ENCODE measurements around the gene DSP. TPM values are rescaled to one million over a fixed set of nuclear protein-coding genes. Genes with fewer than 3 reads are reported as not detected.

The DSP gene
- total and polyA plus RNA-seq, 2 experiments from 2014 or later: 16.8 to 43.7 TPM

DNA sequence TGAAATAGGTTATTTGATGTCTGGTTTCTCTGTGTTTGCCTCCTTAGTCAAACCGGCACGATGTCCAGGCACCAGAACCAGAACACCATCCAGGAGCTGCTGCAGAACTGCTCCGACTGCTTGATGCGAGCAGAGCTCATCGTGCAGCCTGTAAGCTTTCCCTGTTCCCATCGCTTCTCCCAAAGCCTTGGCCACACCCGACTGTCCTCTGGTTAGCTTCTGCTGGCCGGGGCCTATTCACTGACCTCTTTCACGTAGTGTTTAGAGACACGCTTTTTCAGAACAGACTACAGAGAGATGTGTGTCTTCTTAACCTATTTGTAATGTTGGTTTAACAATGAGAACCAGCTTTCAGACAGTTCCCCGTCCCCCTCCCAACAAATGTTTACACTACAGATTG, 14.2 kb downstream of the DSP start:
- H3F3A ChIP-seq (replicated peaks; ENCODE audit: low read depth): no peaks in the 10 kb centered on the region
- H3K4me2 ChIP-seq: no peak overlapping the region
- H3K4me1 ChIP-seq (ENCODE audit: insufficient read depth): no peaks in the 10 kb centered on the region
- H3K27ac Mint-ChIP-seq: no peak overlapping the region
- no peaks in the 10 kb centered on the region; the same call in 1 of the 2 replicates for H4K20me1 ChIP-seq (replicated peaks; ENCODE audit: insufficient read depth)
- no peak for DNase-seq (ENCODE audit: low spot score)
- no peaks in the 10 kb centered on the region; the same call in 1 of the 2 replicates for H3K79me2 ChIP-seq (replicated peaks; ENCODE audit: insufficient read depth)
- H2AFZ ChIP-seq: no peak overlapping the region
- H3K9me2 ChIP-seq (ENCODE audit: insufficient read depth): no peaks in the 10 kb centered on the region
- no peak for TF ChIP-seq CREB1 (CRISPR knock-in tag; IDR thresholded peaks at IDR 0.05; ENCODE audit: low read depth)
- TF ChIP-seq EZH2 (IDR thresholded peaks at IDR 0.05; ENCODE audit: low read depth, unreplicated experiment): no peak
- TF ChIP-seq, protein P1, sequence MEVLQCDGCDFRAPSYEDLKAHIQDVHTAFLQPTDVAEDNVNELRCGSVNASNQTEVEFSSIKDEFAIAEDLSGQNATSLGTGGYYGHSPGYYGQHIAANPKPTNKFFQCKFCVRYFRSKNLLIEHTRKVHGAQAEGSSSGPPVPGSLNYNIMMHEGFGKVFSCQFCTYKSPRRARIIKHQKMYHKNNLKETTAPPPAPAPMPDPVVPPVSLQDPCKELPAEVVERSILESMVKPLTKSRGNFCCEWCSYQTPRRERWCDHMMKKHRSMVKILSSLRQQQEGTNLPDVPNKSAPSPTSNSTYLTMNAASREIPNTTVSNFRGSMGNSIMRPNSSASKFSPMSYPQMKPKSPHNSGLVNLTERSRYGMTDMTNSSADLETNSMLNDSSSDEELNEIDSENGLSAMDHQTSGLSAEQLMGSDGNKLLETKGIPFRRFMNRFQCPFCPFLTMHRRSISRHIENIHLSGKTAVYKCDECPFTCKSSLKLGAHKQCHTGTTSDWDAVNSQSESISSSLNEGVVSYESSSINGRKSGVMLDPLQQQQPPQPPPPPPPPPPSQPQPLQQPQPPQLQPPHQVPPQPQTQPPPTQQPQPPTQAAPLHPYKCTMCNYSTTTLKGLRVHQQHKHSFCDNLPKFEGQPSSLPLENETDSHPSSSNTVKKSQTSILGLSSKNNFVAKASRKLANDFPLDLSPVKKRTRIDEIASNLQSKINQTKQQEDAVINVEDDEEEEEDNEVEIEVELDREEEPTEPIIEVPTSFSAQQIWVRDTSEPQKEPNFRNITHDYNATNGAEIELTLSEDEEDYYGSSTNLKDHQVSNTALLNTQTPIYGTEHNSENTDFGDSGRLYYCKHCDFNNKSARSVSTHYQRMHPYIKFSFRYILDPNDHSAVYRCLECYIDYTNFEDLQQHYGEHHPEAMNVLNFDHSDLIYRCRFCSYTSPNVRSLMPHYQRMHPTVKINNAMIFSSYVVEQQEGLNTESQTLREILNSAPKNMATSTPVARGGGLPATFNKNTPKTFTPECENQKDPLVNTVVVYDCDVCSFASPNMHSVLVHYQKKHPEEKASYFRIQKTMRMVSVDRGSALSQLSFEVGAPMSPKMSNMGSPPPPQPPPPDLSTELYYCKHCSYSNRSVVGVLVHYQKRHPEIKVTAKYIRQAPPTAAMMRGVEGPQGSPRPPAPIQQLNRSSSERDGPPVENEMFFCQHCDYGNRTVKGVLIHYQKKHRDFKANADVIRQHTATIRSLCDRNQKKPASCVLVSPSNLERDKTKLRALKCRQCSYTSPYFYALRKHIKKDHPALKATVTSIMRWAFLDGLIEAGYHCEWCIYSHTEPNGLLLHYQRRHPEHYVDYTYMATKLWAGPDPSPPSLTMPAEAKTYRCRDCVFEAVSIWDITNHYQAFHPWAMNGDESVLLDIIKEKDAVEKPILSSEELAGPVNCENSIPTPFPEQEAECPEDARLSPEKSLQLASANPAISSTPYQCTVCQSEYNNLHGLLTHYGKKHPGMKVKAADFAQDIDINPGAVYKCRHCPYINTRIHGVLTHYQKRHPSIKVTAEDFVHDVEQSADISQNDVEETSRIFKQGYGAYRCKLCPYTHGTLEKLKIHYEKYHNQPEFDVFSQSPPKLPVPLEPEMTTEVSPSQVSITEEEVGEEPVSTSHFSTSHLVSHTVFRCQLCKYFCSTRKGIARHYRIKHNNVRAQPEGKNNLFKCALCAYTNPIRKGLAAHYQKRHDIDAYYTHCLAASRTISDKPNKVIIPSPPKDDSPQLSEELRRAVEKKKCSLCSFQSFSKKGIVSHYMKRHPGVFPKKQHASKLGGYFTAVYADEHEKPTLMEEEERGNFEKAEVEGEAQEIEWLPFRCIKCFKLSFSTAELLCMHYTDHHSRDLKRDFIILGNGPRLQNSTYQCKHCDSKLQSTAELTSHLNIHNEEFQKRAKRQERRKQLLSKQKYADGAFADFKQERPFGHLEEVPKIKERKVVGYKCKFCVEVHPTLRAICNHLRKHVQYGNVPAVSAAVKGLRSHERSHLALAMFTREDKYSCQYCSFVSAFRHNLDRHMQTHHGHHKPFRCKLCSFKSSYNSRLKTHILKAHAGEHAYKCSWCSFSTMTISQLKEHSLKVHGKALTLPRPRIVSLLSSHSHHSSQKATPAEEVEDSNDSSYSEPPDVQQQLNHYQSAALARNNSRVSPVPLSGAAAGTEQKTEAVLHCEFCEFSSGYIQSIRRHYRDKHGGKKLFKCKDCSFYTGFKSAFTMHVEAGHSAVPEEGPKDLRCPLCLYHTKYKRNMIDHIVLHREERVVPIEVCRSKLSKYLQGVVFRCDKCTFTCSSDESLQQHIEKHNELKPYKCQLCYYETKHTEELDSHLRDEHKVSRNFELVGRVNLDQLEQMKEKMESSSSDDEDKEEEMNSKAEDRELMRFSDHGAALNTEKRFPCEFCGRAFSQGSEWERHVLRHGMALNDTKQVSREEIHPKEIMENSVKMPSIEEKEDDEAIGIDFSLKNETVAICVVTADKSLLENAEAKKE (CRISPR knock-in tag; IDR thresholded peaks at IDR 0.05): no peak
- no peak for TF ChIP-seq EZH2phosphoT487 (IDR thresholded peaks at IDR 0.05; ENCODE audit: unreplicated experiment)
- TF ChIP-seq JUNB (IDR thresholded peaks at IDR 0.05; ENCODE audit: unreplicated experiment): no peak
- no peak for TF ChIP-seq NANOG (IDR thresholded peaks at IDR 0.05; ENCODE audit: borderline replicate concordance)
- no peak for TF ChIP-seq POLR2AphosphoS5 (IDR thresholded peaks at IDR 0.05; ENCODE audit: low read depth)
- TF ChIP-seq STAT1 (IDR thresholded peaks at IDR 0.05; ENCODE audit: unreplicated experiment): no peak
- TF ChIP-seq, protein P2, sequence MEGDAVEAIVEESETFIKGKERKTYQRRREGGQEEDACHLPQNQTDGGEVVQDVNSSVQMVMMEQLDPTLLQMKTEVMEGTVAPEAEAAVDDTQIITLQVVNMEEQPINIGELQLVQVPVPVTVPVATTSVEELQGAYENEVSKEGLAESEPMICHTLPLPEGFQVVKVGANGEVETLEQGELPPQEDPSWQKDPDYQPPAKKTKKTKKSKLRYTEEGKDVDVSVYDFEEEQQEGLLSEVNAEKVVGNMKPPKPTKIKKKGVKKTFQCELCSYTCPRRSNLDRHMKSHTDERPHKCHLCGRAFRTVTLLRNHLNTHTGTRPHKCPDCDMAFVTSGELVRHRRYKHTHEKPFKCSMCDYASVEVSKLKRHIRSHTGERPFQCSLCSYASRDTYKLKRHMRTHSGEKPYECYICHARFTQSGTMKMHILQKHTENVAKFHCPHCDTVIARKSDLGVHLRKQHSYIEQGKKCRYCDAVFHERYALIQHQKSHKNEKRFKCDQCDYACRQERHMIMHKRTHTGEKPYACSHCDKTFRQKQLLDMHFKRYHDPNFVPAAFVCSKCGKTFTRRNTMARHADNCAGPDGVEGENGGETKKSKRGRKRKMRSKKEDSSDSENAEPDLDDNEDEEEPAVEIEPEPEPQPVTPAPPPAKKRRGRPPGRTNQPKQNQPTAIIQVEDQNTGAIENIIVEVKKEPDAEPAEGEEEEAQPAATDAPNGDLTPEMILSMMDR (conservative IDR thresholded peaks at IDR 0.05; ENCODE audit: low read depth in 2 of 2): no peak
- TF ChIP-seq, protein P3, sequence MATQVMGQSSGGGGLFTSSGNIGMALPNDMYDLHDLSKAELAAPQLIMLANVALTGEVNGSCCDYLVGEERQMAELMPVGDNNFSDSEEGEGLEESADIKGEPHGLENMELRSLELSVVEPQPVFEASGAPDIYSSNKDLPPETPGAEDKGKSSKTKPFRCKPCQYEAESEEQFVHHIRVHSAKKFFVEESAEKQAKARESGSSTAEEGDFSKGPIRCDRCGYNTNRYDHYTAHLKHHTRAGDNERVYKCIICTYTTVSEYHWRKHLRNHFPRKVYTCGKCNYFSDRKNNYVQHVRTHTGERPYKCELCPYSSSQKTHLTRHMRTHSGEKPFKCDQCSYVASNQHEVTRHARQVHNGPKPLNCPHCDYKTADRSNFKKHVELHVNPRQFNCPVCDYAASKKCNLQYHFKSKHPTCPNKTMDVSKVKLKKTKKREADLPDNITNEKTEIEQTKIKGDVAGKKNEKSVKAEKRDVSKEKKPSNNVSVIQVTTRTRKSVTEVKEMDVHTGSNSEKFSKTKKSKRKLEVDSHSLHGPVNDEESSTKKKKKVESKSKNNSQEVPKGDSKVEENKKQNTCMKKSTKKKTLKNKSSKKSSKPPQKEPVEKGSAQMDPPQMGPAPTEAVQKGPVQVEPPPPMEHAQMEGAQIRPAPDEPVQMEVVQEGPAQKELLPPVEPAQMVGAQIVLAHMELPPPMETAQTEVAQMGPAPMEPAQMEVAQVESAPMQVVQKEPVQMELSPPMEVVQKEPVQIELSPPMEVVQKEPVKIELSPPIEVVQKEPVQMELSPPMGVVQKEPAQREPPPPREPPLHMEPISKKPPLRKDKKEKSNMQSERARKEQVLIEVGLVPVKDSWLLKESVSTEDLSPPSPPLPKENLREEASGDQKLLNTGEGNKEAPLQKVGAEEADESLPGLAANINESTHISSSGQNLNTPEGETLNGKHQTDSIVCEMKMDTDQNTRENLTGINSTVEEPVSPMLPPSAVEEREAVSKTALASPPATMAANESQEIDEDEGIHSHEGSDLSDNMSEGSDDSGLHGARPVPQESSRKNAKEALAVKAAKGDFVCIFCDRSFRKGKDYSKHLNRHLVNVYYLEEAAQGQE (IDR thresholded peaks at IDR 0.05; ENCODE audit: unreplicated experiment): no peak
- no peak for TF ChIP-seq ZNF331 (CRISPR knock-in tag; IDR thresholded peaks at IDR 0.05; ENCODE audit: low read depth)
- TF ChIP-seq, protein P4, sequence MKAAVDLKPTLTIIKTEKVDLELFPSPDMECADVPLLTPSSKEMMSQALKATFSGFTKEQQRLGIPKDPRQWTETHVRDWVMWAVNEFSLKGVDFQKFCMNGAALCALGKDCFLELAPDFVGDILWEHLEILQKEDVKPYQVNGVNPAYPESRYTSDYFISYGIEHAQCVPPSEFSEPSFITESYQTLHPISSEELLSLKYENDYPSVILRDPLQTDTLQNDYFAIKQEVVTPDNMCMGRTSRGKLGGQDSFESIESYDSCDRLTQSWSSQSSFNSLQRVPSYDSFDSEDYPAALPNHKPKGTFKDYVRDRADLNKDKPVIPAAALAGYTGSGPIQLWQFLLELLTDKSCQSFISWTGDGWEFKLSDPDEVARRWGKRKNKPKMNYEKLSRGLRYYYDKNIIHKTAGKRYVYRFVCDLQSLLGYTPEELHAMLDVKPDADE (IDR thresholded peaks at IDR 0.05): no peak
- TF ChIP-seq ZNF114 (CRISPR knock-in tag; IDR thresholded peaks at IDR 0.05): no peak
- H3K27me3 Mint-ChIP-seq (ENCODE audit: insufficient read depth, low read depth, poor library complexity): no peaks in the 10 kb centered on the region
- no peaks in the 10 kb centered on the region; the same call in 1 of the 2 replicates for H3K36me3 ChIP-seq (ENCODE audit: insufficient read depth)
- no peaks in the 10 kb centered on the region for H3K9me3 Mint-ChIP-seq
- no peak overlapping the region for H3K27ac ChIP-seq (ENCODE audit: low read depth)
- peaks cover 16% of the 10 kb centered on the region; the same call in 2 of the 3 replicates for H3K36me3 Mint-ChIP-seq (ENCODE audit: low read depth)
- no peak overlapping the region for H3K4me3 ChIP-seq
- ATAC-seq: no peak
- H3K4me1 Mint-ChIP-seq: peaks cover 10% of the 10 kb centered on the region; the same call in 2 of the 3 replicates
- H3K27me3 ChIP-seq (ENCODE audit: insufficient read depth): no peaks in the 10 kb centered on the region
- no peak overlapping the region for H3K4me3 Mint-ChIP-seq

Measured in GM23338 (cell line).